ENCODE results near the gene ZNF577.
"Not testable (repeated sequence)": the region's sequence is repeated elsewhere in the genome, so short reads cannot be mapped to it uniquely, and the experiment has no call there.

The ZNF577 gene

GRCh38 chr19:51887522-51888498 is at the start of gene ZNF577:
Gene ZNF577, minus strand, starts transcription at chr19:51887951. Its CDS starts 7,569 bp downstream, at chr19:51880382.
- DNase-seq: no peak

GRCh38 chr19:51931921-51932320 is 44.2 kb upstream of the ZNF577 start:
- DNase-seq: no peak

- DNase-seq: no peak
These were observed 40.1 kb upstream of the ZNF577 start for GRCh38 chr19:51927859-51928258.

GRCh38 chr19:51926784-51927741 is 39.3 kb upstream of the ZNF577 start, which contains the start of gene ZNF613:
Gene ZNF613, plus strand, starts transcription at chr19:51927472. Its CDS starts 8,749 bp downstream, at chr19:51936221.
- DNase-seq: peak; percentile 98

GRCh38 chr19:51926426-51926783 is 38.7 kb upstream of the ZNF577 start:
- no peak for DNase-seq

GRCh38 chr19:51921949-51922348 is 34.2 kb upstream of the ZNF577 start:
- peak; percentile 25 for DNase-seq

GRCh38 chr19:51919606-51920005 is 31.9 kb upstream of the ZNF577 start:
- DNase-seq: no peak

- DNase-seq: no peak
These were observed 28.4 kb upstream of the ZNF577 start for GRCh38 chr19:51916167-51916566.

- peak; percentile 24 for DNase-seq
These were observed 27.6 kb upstream of the ZNF577 start for GRCh38 chr19:51915324-51915867.

GRCh38 chr19:51907981-51908380 is 20.2 kb upstream of the ZNF577 start:
- DNase-seq: not testable (repeated sequence)

GRCh38 chr19:51906108-51906507 is 18.4 kb upstream of the ZNF577 start:
- DNase-seq: not testable (repeated sequence)

GRCh38 chr19:51905639-51906038 is 17.9 kb upstream of the ZNF577 start:
- not testable (repeated sequence) for DNase-seq

GRCh38 chr19:51905206-51905605 is 17.5 kb upstream of the ZNF577 start:
- DNase-seq: no peak

- DNase-seq: peak; percentile 96
These were observed 16.8 kb upstream of the ZNF577 start, which contains the start of gene ZNF649 for GRCh38 chr19:51904331-51905165. Gene ZNF649, minus strand, starts transcription at chr19:51905017. Its CDS starts 4,910 bp downstream, at chr19:51900107.

GRCh38 chr19:51903192-51903591 is 15.4 kb upstream of the ZNF577 start:
- DNase-seq: no peak

GRCh38 chr19:51901860-51902259 is 14.1 kb upstream of the ZNF577 start:
- peak; percentile 8 for DNase-seq

GRCh38 chr19:51891193-51891747 is 3.5 kb upstream of the ZNF577 start:
- no peak for DNase-seq

GRCh38 chr19:51889934-51890333 is 2.2 kb upstream of the ZNF577 start:
- DNase-seq: no peak

- no peak for DNase-seq
These were observed 3.0 kb downstream of the ZNF577 start for GRCh38 chr19:51884713-51885112.

GRCh38 chr19:51882518-51882917 is 5.2 kb downstream of the ZNF577 start:
- DNase-seq: no peak

GRCh38 chr19:51873097-51873496 is 14.7 kb downstream of the ZNF577 start:
- DNase-seq: no peak

All from OCI-M1 (cell line).